Skeletal muscle satellite cell (primary cell): ENCODE results near the gene VPS26A.
"Not testable (repeated sequence)": the region's sequence is repeated elsewhere in the genome, so short reads cannot be mapped to it uniquely, and the experiment has no call there.

Source experiments
- H3K27me3 ChIP-seq: 2 replicates; pipeline ENCODE4 v1.7.0; 2013; ENCODE audit warnings: low read length; ENCODE audit not compliant: control insufficient read depth, insufficient read depth
- H3K36me3 ChIP-seq: 2 replicates; pipeline ENCODE4 v1.7.0; 2013; ENCODE audit warnings: mild to moderate bottlenecking, control low read depth, low read length; ENCODE audit not compliant: insufficient read depth
- H3K4me1 ChIP-seq: 2 replicates; pipeline ENCODE4 v1.7.0; 2013; ENCODE audit warnings: low read length; ENCODE audit not compliant: control insufficient read depth, insufficient read depth
- H3K4me2 ChIP-seq: 2 replicates; pipeline ENCODE4 v1.7.0; 2013; ENCODE audit warnings: mild to moderate bottlenecking, low read length
- H3K4me3 ChIP-seq: 2 replicates; pipeline ENCODE4 v1.7.0; 2013; ENCODE audit warnings: low read length
- H3K9ac ChIP-seq: 2 replicates; pipeline ENCODE4 v1.7.0; 2013; ENCODE audit warnings: mild to moderate bottlenecking, low read depth, low read length, moderate library complexity
- H3K9me3 ChIP-seq: replicated peaks from 2 replicates; pipeline ENCODE4 v1.7.0; 2013; ENCODE audit warnings: mild to moderate bottlenecking, control low read depth, low read length

Gene VPS26A

GRCh38 chr10:69104994-69105790 lies 18.8 kb upstream of the VPS26A start:
- no peak overlapping the region for H3K4me3 ChIP-seq
- H3K9ac ChIP-seq = no peak overlapping the region
- H3K9me3 ChIP-seq = no peaks in the 10 kb centered on the region
- no peaks in the 10 kb centered on the region for H3K27me3 ChIP-seq
- peaks cover 43% of the 10 kb centered on the region for H3K36me3 ChIP-seq
- H3K4me2 ChIP-seq = no peak overlapping the region
- H3K4me1 ChIP-seq = peaks cover 17% of the 10 kb centered on the region

DNA sequence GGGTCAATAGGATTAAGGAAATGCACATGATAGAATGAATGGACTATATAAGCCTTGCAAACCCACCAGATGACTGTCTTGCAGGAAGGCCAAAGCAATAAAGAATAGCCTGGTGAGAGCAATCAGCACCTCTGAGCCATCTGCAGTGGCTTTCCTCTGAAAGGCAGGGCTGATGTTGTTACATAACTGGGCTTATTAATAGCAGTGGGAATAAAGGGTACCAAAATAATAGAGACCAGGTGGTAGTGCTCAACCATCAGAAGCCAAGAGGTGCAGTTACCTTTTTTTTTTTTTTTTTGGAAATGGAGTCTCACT lies 16.8 kb upstream of the VPS26A start:
- no peak overlapping the region for H3K4me2 ChIP-seq
- H3K9me3 ChIP-seq = no peaks in the 10 kb centered on the region
- H3K4me1 ChIP-seq = peaks cover 3% of the 10 kb centered on the region
- no peak overlapping the region for H3K9ac ChIP-seq
- no peak overlapping the region for H3K4me3 ChIP-seq
- H3K27me3 ChIP-seq = no peaks in the 10 kb centered on the region
- H3K36me3 ChIP-seq = peaks cover 27% of the 10 kb centered on the region

GRCh38 chr10:69107699-69108098 lies 16.3 kb upstream of the VPS26A start:
- Histone ChIP-seq H3K27me3 (no peaks in the 10 kb centered on the region), H3K4me1 (no peaks in the 10 kb centered on the region), H3K4me2 (no peak overlapping the region), H3K9me3 (no peaks in the 10 kb centered on the region), H3K9ac (no peak overlapping the region), H3K4me3 (no peak overlapping the region), H3K36me3 (peaks cover 21% of the 10 kb centered on the region)

DNA sequence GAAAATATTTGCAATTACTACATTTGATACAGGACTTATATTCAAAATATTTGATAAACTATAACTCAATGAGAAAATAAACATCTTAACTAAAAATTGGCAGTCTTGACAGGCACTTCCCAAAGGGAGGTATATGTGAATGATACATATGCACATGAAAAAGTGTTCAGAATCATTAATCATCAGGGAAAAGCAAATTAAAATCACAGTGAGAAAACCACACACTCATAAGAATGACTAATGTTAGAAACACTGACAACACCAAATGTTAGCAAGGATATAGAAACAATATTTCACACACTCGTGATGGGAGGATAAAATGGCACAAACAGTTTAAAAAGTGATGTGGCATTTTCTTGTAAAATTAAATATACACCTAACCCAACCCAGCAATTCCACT lies 4.1 kb upstream of the VPS26A start:
- Histone ChIP-seq H3K4me2 (no peak overlapping the region), H3K4me1 (peaks cover 5% of the 10 kb centered on the region), H3K4me3 (no peak overlapping the region), H3K27me3 (no peaks in the 10 kb centered on the region), H3K9me3 (no peaks in the 10 kb centered on the region), H3K9ac (no peak overlapping the region), H3K36me3 (no peaks in the 10 kb centered on the region)

DNA sequence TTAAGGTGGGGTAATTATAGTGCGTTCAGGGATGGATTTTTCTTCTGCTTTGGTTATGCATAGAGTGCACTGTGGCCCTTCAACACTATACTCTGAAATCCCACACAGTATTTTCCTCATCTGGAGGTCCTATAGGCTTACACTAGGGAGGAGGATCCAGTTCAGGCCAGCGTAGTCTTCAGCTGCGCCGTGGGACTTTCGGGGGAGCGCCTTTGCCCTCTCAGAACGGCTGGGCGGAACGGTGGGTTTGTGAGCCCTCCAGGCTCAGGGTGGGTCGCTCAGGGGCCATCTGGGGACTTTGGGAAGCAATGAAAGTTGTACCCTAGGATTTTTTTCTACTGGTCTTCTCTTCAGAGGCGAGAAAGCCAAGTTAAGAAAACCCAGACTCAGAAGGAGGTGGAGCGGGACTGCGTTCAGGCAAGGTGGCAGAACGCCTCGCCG lies 652 bp upstream of the VPS26A start:
- Histone ChIP-seq H3K36me3 (no peaks in the 10 kb centered on the region), H3K9ac (peak overlapping the region; percentile 96), H3K27me3 (no peaks in the 10 kb centered on the region), H3K4me2 (peak overlapping the region; percentile 95), H3K4me3 (peak overlapping the region; percentile 91), H3K9me3 (no peaks in the 10 kb centered on the region), H3K4me1 (peaks cover 10% of the 10 kb centered on the region)

DNA sequence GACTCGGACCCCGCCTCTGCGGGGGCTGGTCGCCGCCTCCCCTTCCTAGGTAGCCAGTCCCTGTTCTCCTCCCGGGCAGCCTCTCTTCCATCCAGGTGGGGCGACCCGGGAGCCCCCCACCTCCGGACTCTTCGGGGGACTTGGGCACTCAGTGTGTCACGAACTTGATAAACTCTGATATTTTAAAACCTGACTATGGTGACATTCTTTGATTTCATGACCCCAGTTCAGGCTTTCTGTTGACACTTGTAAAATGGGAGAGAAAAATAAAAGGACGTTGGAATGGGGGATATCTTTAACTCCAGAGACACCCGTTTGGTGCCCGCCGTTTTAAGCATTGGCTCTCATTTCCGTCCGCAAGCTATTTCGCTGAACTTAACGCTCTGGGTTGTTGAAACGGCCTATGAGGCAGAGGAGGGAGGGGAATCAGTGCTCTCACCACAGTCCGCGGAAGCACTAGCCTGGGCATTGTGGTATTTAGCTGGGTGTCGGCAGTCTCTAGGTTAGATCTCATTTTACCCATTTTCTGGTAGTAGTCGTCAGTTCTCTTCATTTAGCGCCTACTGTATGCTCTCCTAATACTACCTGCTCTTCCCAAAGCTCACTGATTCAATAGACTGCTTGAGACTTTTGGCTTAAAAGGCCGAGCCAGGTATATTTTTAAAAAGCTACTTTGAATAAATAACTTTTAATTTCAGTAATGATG lies 738 bp downstream of the VPS26A start:
- no peaks in the 10 kb centered on the region for H3K9me3 ChIP-seq
- no peaks in the 10 kb centered on the region for H3K27me3 ChIP-seq
- H3K4me1 ChIP-seq = peaks cover 13% of the 10 kb centered on the region
- no peaks in the 10 kb centered on the region for H3K36me3 ChIP-seq
- peak overlapping the region; percentile 91 for H3K4me3 ChIP-seq
- H3K9ac ChIP-seq = peak overlapping the region; percentile 96
- H3K4me2 ChIP-seq = peak overlapping the region; percentile 78

- Histone ChIP-seq H3K9ac (peak overlapping the region; percentile 96), H3K4me1 (peaks cover 13% of the 10 kb centered on the region)
Observed at GRCh38 chr10:69125554-69125953, 1.6 kb downstream of the VPS26A start.

DNA sequence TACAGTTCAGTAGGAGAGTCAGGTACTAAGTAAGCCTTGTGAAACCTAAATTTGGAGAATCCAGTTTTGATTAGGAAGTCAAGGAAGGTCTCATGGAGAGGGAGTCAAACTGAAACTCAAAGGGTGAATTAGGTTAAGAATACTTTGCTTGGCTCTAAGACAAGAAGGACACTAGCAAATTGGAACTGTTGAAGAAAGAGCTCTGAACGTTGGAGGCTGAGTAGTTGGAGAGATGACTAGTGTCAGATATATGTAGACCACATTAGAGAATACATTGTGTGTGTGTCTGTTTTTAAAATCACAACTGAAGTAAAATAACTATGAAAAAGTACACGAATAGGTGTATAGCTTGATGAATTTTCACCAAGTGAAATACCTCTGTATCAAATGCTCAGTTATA lies 6.3 kb downstream of the VPS26A start:
- H3K27me3 ChIP-seq = no peaks in the 10 kb centered on the region
- peaks cover 8% of the 10 kb centered on the region for H3K4me1 ChIP-seq
- no peak overlapping the region for H3K4me2 ChIP-seq
- H3K9ac ChIP-seq = no peak overlapping the region
- H3K9me3 ChIP-seq = no peaks in the 10 kb centered on the region
- H3K36me3 ChIP-seq = peaks cover 12% of the 10 kb centered on the region
- H3K4me3 ChIP-seq = no peak overlapping the region

More at GRCh38 chr10:69125554-69125953, 1.6 kb downstream of the VPS26A start:
- no peaks in the 10 kb centered on the region for H3K27me3 ChIP-seq
- H3K9me3 ChIP-seq = no peaks in the 10 kb centered on the region
- peak overlapping the region; percentile 91 for H3K4me3 ChIP-seq
- peak overlapping the region; percentile 78 for H3K4me2 ChIP-seq
- no peaks in the 10 kb centered on the region for H3K36me3 ChIP-seq

DNA sequence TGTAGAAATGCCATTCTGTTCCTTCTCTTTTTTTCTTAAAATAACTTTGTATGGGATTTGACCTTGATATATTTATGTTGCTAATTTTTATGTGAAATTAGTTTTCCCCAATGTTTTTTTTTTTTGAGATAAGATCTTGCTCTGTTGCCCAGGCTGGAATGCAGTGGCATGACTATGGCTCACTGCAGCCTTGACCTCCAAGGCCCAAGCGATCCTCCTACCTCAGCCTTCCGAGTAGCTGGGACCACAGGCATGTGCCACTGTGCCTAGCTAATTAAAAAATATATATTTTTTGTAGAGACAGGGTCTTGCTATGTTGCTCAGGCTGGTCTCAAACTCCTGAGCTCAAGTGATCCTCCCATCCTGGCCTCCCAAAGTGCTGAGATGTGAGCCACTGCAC lies 16.0 kb downstream of the VPS26A start:
- H3K27me3 ChIP-seq = no peaks in the 10 kb centered on the region
- H3K36me3 ChIP-seq = peaks cover 17% of the 10 kb centered on the region

GRCh38 chr10:69141304-69141703 lies 17.3 kb downstream of the VPS26A start:
- H3K9ac ChIP-seq = no peak overlapping the region
- no peaks in the 10 kb centered on the region for H3K4me1 ChIP-seq
- H3K36me3 ChIP-seq = peaks cover 7% of the 10 kb centered on the region
- H3K27me3 ChIP-seq = no peaks in the 10 kb centered on the region
- H3K4me3 ChIP-seq = no peak overlapping the region
- H3K9me3 ChIP-seq = no peaks in the 10 kb centered on the region
- H3K4me2 ChIP-seq = no peak overlapping the region

More for the DNA sequence above, 16.0 kb downstream of the VPS26A start:
- no peak overlapping the region for H3K4me3 ChIP-seq
- H3K4me2 ChIP-seq = no peak overlapping the region
- no peak overlapping the region for H3K9ac ChIP-seq
- H3K4me1 ChIP-seq = no peaks in the 10 kb centered on the region
- no peaks in the 10 kb centered on the region for H3K9me3 ChIP-seq

DNA sequence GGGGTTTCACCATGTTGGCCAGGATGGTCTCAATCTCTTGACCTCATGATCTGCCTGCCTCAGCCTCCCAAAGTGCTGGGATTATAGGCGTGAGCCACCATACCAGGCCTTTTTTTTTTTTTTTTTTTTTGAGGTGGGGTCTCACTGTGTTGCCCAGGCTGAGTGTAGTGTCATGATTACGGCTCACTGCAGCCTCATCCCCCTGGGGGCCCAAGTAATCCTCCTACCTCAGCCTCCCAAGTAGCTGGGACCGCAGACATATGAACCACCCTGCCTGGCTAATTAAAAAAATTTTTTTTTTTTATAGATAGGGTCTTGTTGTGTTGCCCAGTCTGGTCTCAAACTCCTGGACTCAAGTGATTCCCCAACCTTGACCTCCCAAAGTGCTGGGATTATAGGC lies 18.1 kb downstream of the VPS26A start:
- H3K36me3 ChIP-seq, H3K9ac ChIP-seq, H3K9me3 ChIP-seq, H3K4me3 ChIP-seq, H3K4me2 ChIP-seq, H3K4me1 ChIP-seq, H3K27me3 ChIP-seq: not testable (repeated sequence)

GRCh38 chr10:69142983-69143382 lies 19.0 kb downstream of the VPS26A start:
- Histone ChIP-seq H3K36me3 (no peaks in the 10 kb centered on the region), H3K4me2 (no peak overlapping the region), H3K9ac (no peak overlapping the region), H3K9me3 (no peaks in the 10 kb centered on the region), H3K27me3 (no peaks in the 10 kb centered on the region), H3K4me1 (no peaks in the 10 kb centered on the region), H3K4me3 (no peak overlapping the region)
